Activated B cell treated with CpG ODN at 0.5 μM for 24 hours (primary cell): Measurements from ENCODE around the gene AAMDC. TPM values are rescaled to one million over a fixed set of nuclear protein-coding genes. Genes with fewer than 3 reads are reported as not detected.
"Not testable (repeated sequence)": the region's sequence is repeated elsewhere in the genome, so short reads cannot be mapped to it uniquely, and the experiment has no call there.

Experiments used
- ATAC-seq: fragments of 200-7000 bp; cut with Tn5 transposase; one replicate; pipeline ENCODE4 v1.10.0; 2021; ENCODE audit warnings: low read depth, mild to moderate bottlenecking, moderate library complexity
- CTCF ChIA-PET: fragments of 350-600 bp; sonication (Branson Sonifier 250); formaldehyde crosslinking; loops from one replicate; lab custom pipeline; 2021; ENCODE audit warnings: antibody characterized with exemption; lab: Charles Lee
- POLR2A ChIA-PET: fragments of 350-600 bp; sonication (Branson Sonifier 250); formaldehyde crosslinking; loops from one replicate; lab custom pipeline; 2021; ENCODE audit warnings: antibody characterized with exemption; lab: Charles Lee
- DNase-seq: peaks from one replicate; pipeline ENCODE4 v3.0.0; 2022
- H3K27ac Mint-ChIP-seq: one replicate; pipeline ENCODE4 v1.8.0; 2020; ENCODE audit warnings: mixed read lengths
- H3K27me3 Mint-ChIP-seq: one replicate; pipeline ENCODE4 v1.8.0; 2021; ENCODE audit warnings: mixed read lengths
- H3K36me3 Mint-ChIP-seq: one replicate; pipeline ENCODE4 v1.8.0; 2021; ENCODE audit warnings: low read depth, mixed read lengths
- H3K4me1 Mint-ChIP-seq: one replicate; pipeline ENCODE4 v1.8.0; 2021; ENCODE audit warnings: mixed read lengths
- H3K4me3 Mint-ChIP-seq: one replicate; pipeline ENCODE4 v1.8.0; 2020; ENCODE audit warnings: mild to moderate bottlenecking, mixed read lengths
- H3K9me3 Mint-ChIP-seq: one replicate; pipeline ENCODE4 v1.8.0; 2020; ENCODE audit warnings: mixed read lengths
- intact Hi-C: fragments of 100-400 bp; cut with micrococcal nuclease; formaldehyde crosslinking; loops from one replicate; pipeline ENCODE4 v1.15.1; 2024
- total RNA-seq: library from RNA; stranded (reverse); gene quantifications from 2 replicates; pipeline ENCODE4 v1.2.3, GENCODE V29; 2022
- TF ChIP-seq, protein P1 (sequence below): fragments of 200-600 bp; IDR thresholded peaks from one replicate; pipeline ENCODE4 v1.8.0; 2022; ENCODE audit warnings: antibody characterized with exemption, mild to moderate bottlenecking

The AAMDC gene
- total RNA-seq, 1 donor from 2014 or later, result 3.8 TPM

DNA sequence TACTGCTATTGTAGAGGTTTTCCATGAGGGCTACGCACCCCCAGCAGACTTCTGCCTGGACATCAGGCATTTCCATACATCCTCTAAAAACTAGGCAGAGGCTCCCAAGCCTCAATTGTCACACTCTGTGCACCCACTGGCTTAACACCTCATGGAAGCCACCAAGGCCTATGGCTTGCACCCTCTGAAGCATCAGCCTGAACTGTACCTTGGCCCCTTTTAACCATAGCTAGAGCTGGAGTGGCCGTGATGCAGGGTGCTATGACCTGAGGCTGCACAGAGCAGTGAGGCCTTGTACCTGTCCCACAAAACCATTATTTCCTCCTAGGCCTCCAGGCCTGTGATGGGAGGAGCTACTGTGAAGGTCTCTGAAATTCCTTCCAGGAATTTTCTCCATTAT, 33.9 kb downstream of the AAMDC start:
- POLR2A ChIA-PET, result no interaction called here
- CTCF ChIA-PET, result no interaction called here
- TF ChIP-seq, protein P1, sequence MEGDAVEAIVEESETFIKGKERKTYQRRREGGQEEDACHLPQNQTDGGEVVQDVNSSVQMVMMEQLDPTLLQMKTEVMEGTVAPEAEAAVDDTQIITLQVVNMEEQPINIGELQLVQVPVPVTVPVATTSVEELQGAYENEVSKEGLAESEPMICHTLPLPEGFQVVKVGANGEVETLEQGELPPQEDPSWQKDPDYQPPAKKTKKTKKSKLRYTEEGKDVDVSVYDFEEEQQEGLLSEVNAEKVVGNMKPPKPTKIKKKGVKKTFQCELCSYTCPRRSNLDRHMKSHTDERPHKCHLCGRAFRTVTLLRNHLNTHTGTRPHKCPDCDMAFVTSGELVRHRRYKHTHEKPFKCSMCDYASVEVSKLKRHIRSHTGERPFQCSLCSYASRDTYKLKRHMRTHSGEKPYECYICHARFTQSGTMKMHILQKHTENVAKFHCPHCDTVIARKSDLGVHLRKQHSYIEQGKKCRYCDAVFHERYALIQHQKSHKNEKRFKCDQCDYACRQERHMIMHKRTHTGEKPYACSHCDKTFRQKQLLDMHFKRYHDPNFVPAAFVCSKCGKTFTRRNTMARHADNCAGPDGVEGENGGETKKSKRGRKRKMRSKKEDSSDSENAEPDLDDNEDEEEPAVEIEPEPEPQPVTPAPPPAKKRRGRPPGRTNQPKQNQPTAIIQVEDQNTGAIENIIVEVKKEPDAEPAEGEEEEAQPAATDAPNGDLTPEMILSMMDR, result no peak
- H3K9me3 Mint-ChIP-seq, result peaks cover 17% of the 10 kb centered on the region
- DNase-seq (no peak), ATAC-seq (no peak)
- H3K27me3 Mint-ChIP-seq, result no peaks in the 10 kb centered on the region
- peaks cover 44% of the 10 kb centered on the region for H3K36me3 Mint-ChIP-seq
- no peak overlapping the region for H3K4me3 Mint-ChIP-seq
- intact Hi-C loops, result no loop called here
- H3K27ac Mint-ChIP-seq, result no peak overlapping the region
- H3K4me1 Mint-ChIP-seq, result no peaks in the 10 kb centered on the region

DNA sequence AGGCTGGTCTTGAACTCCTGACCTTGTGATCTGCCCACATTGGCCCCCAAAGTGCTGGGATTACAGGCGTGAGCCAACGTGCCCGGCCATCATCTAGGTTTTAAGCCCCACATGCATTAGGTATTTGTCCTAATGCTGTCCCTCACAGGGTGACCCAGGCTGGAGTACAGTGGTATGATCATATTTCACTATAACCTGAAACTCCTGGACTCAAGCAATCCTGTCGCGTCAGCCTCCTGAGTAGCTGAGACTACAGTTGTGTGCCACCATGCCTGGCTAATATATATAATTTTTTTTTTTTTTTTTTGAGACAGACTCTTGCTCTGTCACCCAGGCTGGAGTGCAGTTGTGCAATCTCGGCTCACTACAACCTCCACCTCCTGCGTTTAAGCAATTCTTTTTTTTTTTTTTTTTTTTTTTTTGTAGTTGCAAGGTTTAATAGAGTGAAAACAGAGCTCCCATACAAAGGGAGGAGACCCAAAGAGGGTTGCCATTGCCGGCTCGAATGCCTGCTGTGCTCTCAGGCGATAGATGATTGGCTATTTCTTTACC, 37.0 kb downstream of the AAMDC start:
- intact Hi-C loops, H3K4me3 Mint-ChIP-seq, DNase-seq, ATAC-seq, H3K4me1 Mint-ChIP-seq, H3K27ac Mint-ChIP-seq, CTCF ChIA-PET, H3K27me3 Mint-ChIP-seq: not testable (repeated sequence)
- Mint-ChIP-seq H3K9me3 (peaks cover 17% of the 10 kb centered on the region), H3K36me3 (peaks cover 36% of the 10 kb centered on the region)
- POLR2A ChIA-PET, result interaction anchor here (0.6 to 0.7 kb wide), 2 partner anchors 14 to 98 kb away, joined by 3 to 7 read pairs; no protein-coding TSS in a partner anchor

DNA sequence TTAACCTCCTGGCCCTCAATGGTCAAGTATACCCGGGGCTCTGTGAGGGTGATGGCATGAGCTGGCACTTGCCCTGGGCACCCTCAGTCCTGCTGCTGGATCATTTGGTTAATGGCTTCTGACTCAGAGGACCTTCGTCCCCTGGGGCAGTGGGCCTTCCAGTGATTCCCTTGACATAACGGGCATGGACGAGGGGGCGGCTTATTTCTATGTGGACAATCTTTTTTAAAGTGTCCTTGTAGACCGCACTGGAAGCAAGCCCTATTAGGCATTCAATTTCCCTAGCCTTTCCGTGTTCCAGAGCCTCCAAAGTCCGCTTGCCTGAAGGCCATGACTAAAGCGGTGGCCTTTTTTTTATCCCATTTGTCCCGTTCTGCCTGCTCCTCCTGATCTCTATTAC, 40.5 kb downstream of the AAMDC start:
- intact Hi-C loops, H3K27me3 Mint-ChIP-seq, H3K27ac Mint-ChIP-seq, POLR2A ChIA-PET, DNase-seq, H3K4me3 Mint-ChIP-seq, H3K4me1 Mint-ChIP-seq, ATAC-seq, H3K9me3 Mint-ChIP-seq, CTCF ChIA-PET: not testable (repeated sequence)
- peaks cover 18% of the 10 kb centered on the region for H3K36me3 Mint-ChIP-seq

DNA sequence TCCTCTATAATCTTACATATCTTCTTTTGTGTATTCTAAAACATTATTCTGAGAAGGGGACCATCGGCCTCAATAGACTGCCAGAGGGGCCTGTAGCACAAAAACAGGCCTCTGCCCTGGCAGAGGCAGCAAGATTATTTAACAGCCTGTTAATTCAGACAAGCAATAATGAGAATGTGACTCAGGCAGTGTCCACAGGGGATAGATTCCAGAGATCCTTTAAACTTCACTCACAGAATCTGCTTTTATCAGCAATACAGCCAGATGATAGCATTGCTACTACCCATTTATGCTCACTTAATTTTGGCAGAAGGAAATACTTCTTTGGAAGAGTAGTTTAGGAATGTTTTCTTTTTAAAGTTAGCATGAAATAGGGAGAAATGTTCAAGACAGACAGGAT, 44.9 kb downstream of the AAMDC start:
- H3K27ac Mint-ChIP-seq, result no peak overlapping the region
- CTCF ChIA-PET, result no interaction called here
- POLR2A ChIA-PET, result no interaction called here
- no peak overlapping the region for H3K4me3 Mint-ChIP-seq
- no peaks in the 10 kb centered on the region for H3K27me3 Mint-ChIP-seq
- H3K4me1 Mint-ChIP-seq, result no peaks in the 10 kb centered on the region
- H3K36me3 Mint-ChIP-seq, result peaks cover 28% of the 10 kb centered on the region
- TF ChIP-seq, protein P1, result no peak
- H3K9me3 Mint-ChIP-seq, result no peaks in the 10 kb centered on the region
- no peak for DNase-seq
- intact Hi-C loops, result no loop called here
- ATAC-seq, result no peak

DNA sequence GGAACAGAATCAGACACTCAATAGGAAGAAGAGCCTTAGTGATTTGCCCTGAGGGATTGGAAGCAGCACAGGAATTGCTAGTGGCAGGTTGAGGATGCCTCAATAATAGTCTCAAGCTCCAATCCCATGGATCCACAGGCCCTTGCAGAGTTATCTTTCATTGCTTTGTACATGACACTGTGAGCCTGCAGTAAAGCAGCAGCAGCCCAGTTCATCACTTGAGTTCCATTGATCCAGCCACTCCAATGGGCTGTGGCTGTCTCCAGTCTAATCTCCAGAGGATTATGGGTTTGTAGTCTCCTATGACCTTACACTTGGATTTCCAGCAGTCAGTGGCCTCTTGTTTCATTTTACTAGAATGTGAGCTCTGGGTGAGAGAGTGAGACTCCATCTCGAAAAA, 45.4 kb downstream of the AAMDC start:
- no peaks in the 10 kb centered on the region for H3K9me3 Mint-ChIP-seq
- no peaks in the 10 kb centered on the region for H3K4me1 Mint-ChIP-seq
- DNase-seq, result no peak
- H3K4me3 Mint-ChIP-seq, result no peak overlapping the region
- POLR2A ChIA-PET, result no interaction called here
- CTCF ChIA-PET, result no interaction called here
- intact Hi-C loops, result no loop called here
- H3K27ac Mint-ChIP-seq, result no peak overlapping the region
- no peak for ATAC-seq
- H3K36me3 Mint-ChIP-seq, result peaks cover 29% of the 10 kb centered on the region
- TF ChIP-seq, protein P1, result no peak
- H3K27me3 Mint-ChIP-seq, result no peaks in the 10 kb centered on the region

DNA sequence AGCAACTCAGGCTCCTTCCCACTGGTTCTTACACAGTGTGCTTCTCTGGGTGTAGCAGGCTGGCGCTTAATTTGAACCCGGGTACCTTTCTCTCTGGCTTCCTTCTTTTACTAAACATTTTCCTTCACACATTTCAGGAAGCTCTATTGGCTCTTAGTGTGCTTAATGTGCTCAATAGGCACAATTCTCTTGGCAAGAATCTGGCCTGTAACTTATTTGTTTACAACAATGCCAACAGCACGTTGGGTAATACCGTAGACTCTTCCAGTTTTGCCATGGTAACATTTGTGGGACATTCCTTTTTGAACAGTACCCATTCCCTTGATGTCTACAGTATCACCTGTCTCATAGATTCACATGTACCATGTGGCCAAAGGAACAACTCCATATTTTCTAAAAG, 47.8 kb downstream of the AAMDC start:
- intact Hi-C loops, result no loop called here
- DNase-seq, result no peak
- CTCF ChIA-PET, result no interaction called here
- TF ChIP-seq, protein P1, result no peak
- H3K27ac Mint-ChIP-seq, result no peak overlapping the region
- H3K27me3 Mint-ChIP-seq, result no peaks in the 10 kb centered on the region
- no peaks in the 10 kb centered on the region for H3K9me3 Mint-ChIP-seq
- peaks cover 34% of the 10 kb centered on the region for H3K36me3 Mint-ChIP-seq
- POLR2A ChIA-PET, result no interaction called here
- H3K4me1 Mint-ChIP-seq, result no peaks in the 10 kb centered on the region
- H3K4me3 Mint-ChIP-seq, result no peak overlapping the region
- no peak for ATAC-seq
